Hepatocyte (in vitro differentiated cells): ENCODE results near the gene TYMS.

Experiments used
- CTCF ChIP-seq: fragments of 200-600 bp; sonication (generic); IDR thresholded peaks from 2 replicates; pipeline ENCODE4 v1.5.1; 2016; ENCODE audit warnings: antibody characterized with exemption, mild to moderate bottlenecking; ENCODE audit not compliant: poor library complexity
- EZH2 ChIP-seq: fragments of 200-600 bp; sonication (generic); IDR thresholded peaks from 2 replicates; pipeline ENCODE4 v1.6.1; 2016; ENCODE audit warnings: antibody characterized with exemption, mild to moderate bottlenecking, borderline replicate concordance

GRCh38 chr18:666177-666576 is 8.7 kb downstream of the TYMS start:
- TF ChIP-seq CTCF: peak; percentile 6
- TF ChIP-seq EZH2: no peak
